Stimulated activated CD4-positive, alpha-beta T cell treated with anti-CD3 and anti-CD28 coated beads, TNF-alpha, amount 100 ng/mL, for 24 hours (primary cell): Measurements from ENCODE around the gene GRIK3.
"Not testable (repeated sequence)": the region's sequence is repeated elsewhere in the genome, so short reads cannot be mapped to it uniquely, and the experiment has no call there.

ENCODE experiments used
- DNase-seq, 3 experiments: peaks; one replicate each; pipeline ENCODE4 v3.0.0-alpha.2; 2020; ENCODE audit warnings: low read depth in 3 of 3

GRIK3 gene

GRCh38 chr1:36941316-36941978 lies 92.9 kb downstream of the GRIK3 start:
- DNase-seq = no peak

GRCh38 chr1:36938819-36939218 lies 95.5 kb downstream of the GRIK3 start:
- DNase-seq = no peak

- DNase-seq = no peak
Measured at GRCh38 chr1:36937371-36937770, 96.9 kb downstream of the GRIK3 start.

- no peak for DNase-seq
Measured at GRCh38 chr1:36934061-36934460, 100.3 kb downstream of the GRIK3 start.

- no peak for DNase-seq
Measured at GRCh38 chr1:36927826-36928225, 106.5 kb downstream of the GRIK3 start.

GRCh38 chr1:36925251-36925650 lies 109.1 kb downstream of the GRIK3 start:
- no peak for DNase-seq

GRCh38 chr1:36924282-36924811 lies 110.0 kb downstream of the GRIK3 start:
- peak in 1 of 3 experiments; percentile 15 for DNase-seq

- no peak for DNase-seq
Measured at GRCh38 chr1:36922593-36923426, 111.5 kb downstream of the GRIK3 start.

- no peak for DNase-seq
Measured at GRCh38 chr1:36922071-36922470, 112.2 kb downstream of the GRIK3 start.

GRCh38 chr1:36920801-36921405 lies 113.4 kb downstream of the GRIK3 start:
- DNase-seq = no peak

GRCh38 chr1:36920371-36920770 lies 113.9 kb downstream of the GRIK3 start:
- DNase-seq = no peak

- DNase-seq = no peak
Measured at GRCh38 chr1:36919491-36920145, 114.7 kb downstream of the GRIK3 start.

- DNase-seq = no peak
Measured at GRCh38 chr1:36918604-36919003, 115.7 kb downstream of the GRIK3 start.

GRCh38 chr1:36916542-36916941 lies 117.8 kb downstream of the GRIK3 start:
- not testable (repeated sequence) for DNase-seq

GRCh38 chr1:36913484-36914060 lies 120.7 kb downstream of the GRIK3 start:
- DNase-seq = no peak

GRCh38 chr1:36913016-36913415 lies 121.3 kb downstream of the GRIK3 start:
- DNase-seq = no peak

- no peak for DNase-seq
Measured at GRCh38 chr1:36912365-36912865, 121.9 kb downstream of the GRIK3 start.

- no peak for DNase-seq
Measured at GRCh38 chr1:36911561-36912364, 122.6 kb downstream of the GRIK3 start.

- no peak for DNase-seq
Measured at GRCh38 chr1:36910886-36911540, 123.3 kb downstream of the GRIK3 start.
